ENCODE results near the gene ACCS. TPM values are rescaled to one million over a fixed set of nuclear protein-coding genes. Genes with fewer than 3 reads are reported as not detected.
A peak's percentile ranks its signal among the peaks of the same experiment; 100 is the strongest.

Gene ACCS
- total RNA-seq, 1 donor from 2014 or later, result 3.8 TPM

GRCh38 chr11:44057340-44057739 lies 8.7 kb upstream of the ACCS start:
- TF ChIP-seq, protein P1, sequence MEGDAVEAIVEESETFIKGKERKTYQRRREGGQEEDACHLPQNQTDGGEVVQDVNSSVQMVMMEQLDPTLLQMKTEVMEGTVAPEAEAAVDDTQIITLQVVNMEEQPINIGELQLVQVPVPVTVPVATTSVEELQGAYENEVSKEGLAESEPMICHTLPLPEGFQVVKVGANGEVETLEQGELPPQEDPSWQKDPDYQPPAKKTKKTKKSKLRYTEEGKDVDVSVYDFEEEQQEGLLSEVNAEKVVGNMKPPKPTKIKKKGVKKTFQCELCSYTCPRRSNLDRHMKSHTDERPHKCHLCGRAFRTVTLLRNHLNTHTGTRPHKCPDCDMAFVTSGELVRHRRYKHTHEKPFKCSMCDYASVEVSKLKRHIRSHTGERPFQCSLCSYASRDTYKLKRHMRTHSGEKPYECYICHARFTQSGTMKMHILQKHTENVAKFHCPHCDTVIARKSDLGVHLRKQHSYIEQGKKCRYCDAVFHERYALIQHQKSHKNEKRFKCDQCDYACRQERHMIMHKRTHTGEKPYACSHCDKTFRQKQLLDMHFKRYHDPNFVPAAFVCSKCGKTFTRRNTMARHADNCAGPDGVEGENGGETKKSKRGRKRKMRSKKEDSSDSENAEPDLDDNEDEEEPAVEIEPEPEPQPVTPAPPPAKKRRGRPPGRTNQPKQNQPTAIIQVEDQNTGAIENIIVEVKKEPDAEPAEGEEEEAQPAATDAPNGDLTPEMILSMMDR (conservative IDR thresholded peaks at IDR 0.05; ENCODE audit: low read depth, low read length), result no peak
- no peak overlapping the region for H3K4me3 ChIP-seq (ENCODE audit: low read depth, low read length)
- no peak for DNase-seq (ENCODE audit: low read depth)

DNA sequence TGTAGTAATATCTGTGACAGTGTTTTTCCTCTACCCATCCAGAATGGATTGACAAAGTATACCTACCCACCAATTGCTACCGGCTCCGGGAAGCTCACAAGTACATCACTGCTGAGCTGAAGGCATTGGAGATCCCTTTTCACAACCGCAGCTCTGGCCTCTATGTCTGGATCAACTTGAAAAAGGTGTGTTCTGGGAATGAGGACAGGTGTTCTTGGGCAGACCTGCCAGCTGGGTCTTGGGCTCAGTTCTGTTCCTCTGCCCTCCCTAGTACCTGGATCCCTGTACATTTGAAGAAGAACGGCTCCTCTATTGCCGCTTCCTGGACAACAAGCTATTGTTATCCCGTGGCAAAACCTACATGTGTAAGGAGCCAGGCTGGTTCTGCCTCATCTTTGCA lies 7.8 kb upstream of the ACCS start:
- TF ChIP-seq, protein P1 (conservative IDR thresholded peaks at IDR 0.05; ENCODE audit: low read depth, low read length), result no peak

GRCh38 chr11:44065161-44065661 lies 859 bp upstream of the ACCS start:
- DNase-seq (ENCODE audit: low read depth), result no peak
- TF ChIP-seq, protein P1 (conservative IDR thresholded peaks at IDR 0.05; ENCODE audit: low read depth, low read length), result no peak
- H3K4me3 ChIP-seq (ENCODE audit: low read depth, low read length), result peak overlapping the region; percentile 71

More for the DNA sequence above, 7.8 kb upstream of the ACCS start:
- no peak overlapping the region for H3K4me3 ChIP-seq (ENCODE audit: low read depth, low read length)
- no peak for DNase-seq (ENCODE audit: low read depth)

- TF ChIP-seq, protein P1 (conservative IDR thresholded peaks at IDR 0.05; ENCODE audit: low read depth, low read length), result no peak
- peak overlapping the region; percentile 71 for H3K4me3 ChIP-seq (ENCODE audit: low read depth, low read length)
- peak; percentile 26 for DNase-seq (ENCODE audit: low read depth)
These were observed 667 bp downstream of the ACCS start for GRCh38 chr11:44066732-44067141.

DNA sequence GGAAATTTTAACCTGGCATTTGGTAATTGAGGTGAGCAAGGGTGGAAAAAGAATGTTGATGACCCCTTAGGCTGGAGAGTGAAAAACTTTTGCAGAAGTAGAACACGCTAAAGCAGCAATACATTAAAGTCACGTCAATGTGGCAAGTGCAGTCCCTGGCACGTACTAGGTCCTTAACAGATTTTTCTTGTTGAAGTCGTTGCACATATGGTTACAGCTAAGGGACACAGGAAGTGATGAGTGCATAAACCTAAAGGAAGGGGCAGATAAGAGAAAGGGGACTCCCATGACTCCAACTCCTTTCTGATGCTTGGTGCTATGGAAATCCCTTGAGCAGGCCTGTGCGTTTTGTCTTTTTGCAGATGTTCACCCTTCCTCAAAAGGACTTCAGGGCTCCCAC lies 1.2 kb downstream of the ACCS start:
- TF ChIP-seq, protein P1 (conservative IDR thresholded peaks at IDR 0.05; ENCODE audit: low read depth, low read length), result no peak
- no peak for DNase-seq (ENCODE audit: low read depth)
- H3K4me3 ChIP-seq (ENCODE audit: low read depth, low read length), result no peak overlapping the region

DNA sequence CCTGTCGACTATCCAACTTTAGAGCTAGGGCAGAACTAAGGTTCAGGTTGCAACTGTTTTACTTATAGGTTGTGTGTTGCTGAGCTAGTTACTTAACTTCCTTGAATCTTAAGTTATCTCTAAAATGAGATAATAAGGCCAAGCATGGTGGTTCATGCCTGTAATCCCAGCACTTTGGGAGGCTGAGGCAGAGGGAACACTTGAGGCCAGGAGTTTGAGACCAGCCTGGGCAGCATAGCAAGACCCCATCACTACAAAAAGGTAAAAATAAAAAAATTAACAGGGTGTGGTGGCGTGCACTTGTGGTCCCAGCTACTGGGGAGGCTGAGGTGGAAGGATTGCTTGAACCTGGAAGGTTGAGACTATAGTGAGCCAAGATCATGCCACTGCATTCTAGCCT lies 2.1 kb downstream of the ACCS start:
- no peak for DNase-seq (ENCODE audit: low read depth)
- TF ChIP-seq, protein P1 (conservative IDR thresholded peaks at IDR 0.05; ENCODE audit: low read depth, low read length), result no peak

GRCh38 chr11:44071157-44071556 lies 5.1 kb downstream of the ACCS start:
- H3K4me3 ChIP-seq (ENCODE audit: low read depth, low read length), result no peak overlapping the region
- DNase-seq (ENCODE audit: low read depth), result no peak
- TF ChIP-seq, protein P1 (conservative IDR thresholded peaks at IDR 0.05; ENCODE audit: low read depth, low read length), result no peak

More for the DNA sequence above, 2.1 kb downstream of the ACCS start:
- H3K4me3 ChIP-seq (ENCODE audit: low read depth, low read length), result no peak overlapping the region

Measured in epithelial cell of proximal tubule (primary cell).